Panc1 (cell line): ENCODE measurements around the gene PCED1B. TPM values are rescaled to one million over a fixed set of nuclear protein-coding genes. Genes with fewer than 3 reads are reported as not detected.

Experiments
- ATAC-seq: fragments of 200-7000 bp; cut with Tn5 transposase; 2 replicates; pipeline ENCODE4 v1.9.1; 2020; ENCODE audit warnings: mild to moderate bottlenecking, moderate library complexity
- BruUV-seq: library from RNA; stranded (reverse); fragments of 400-500 nt; replicated peaks from 2 replicates; lab custom pipeline; 2021; lab: Mats Ljungman, UMichigan
- CTCF ChIA-PET: fragments of 300-600 bp; sonication (Branson Sonifier 250); formaldehyde crosslinking; loops from one replicate; lab custom pipeline; 2022; ENCODE audit warnings: antibody characterized with exemption; lab: Charles Lee
- POLR2A ChIA-PET: fragments of 300-600 bp; sonication (Branson Sonifier 250); formaldehyde crosslinking; loops from one replicate; lab custom pipeline; 2022; ENCODE audit warnings: antibody characterized with exemption; lab: Charles Lee
- DNase-seq: peaks from one replicate; pipeline ENCODE4 v3.0.0-alpha.2; 2010; ENCODE audit warnings: low read depth, low spot score
- H3K27ac ChIP-seq: 2 replicates; pipeline ENCODE4 v1.5.1; 2011; ENCODE audit warnings: mild to moderate bottlenecking, low read length, inconsistent platforms
- H3K27me3 ChIP-seq: fragments of 200-500 bp; sonication (Bioruptor generic); 2 replicates; pipeline ENCODE4 v1.6.0; 2014; ENCODE audit warnings: low read length, inconsistent platforms; ENCODE audit not compliant: control insufficient read depth, insufficient read depth
- H3K36me3 ChIP-seq: fragments of 200-500 bp; sonication (Bioruptor generic); 2 replicates; pipeline ENCODE4 v1.5.1; 2014; ENCODE audit warnings: inconsistent platforms, mild to moderate bottlenecking, low read length, moderate library complexity; ENCODE audit not compliant: control insufficient read depth, insufficient read depth
- H3K4me1 ChIP-seq: 2 replicates; pipeline ENCODE4 v1.5.1; 2011; ENCODE audit warnings: inconsistent platforms, mild to moderate bottlenecking, low read length, moderate library complexity; ENCODE audit not compliant: control insufficient read depth, insufficient read depth
- H3K4me3 ChIP-seq, 2 experiments: 2 replicates each; pipeline ENCODE4 v1.5.1; 2011 to 2012; ENCODE audit warnings: low read depth in 2 of 2, low read length in 2 of 2, mild to moderate bottlenecking in 2 of 2, inconsistent platforms in 1 of 2, moderate library complexity in 1 of 2
- H3K9me3 ChIP-seq: fragments of 200-500 bp; sonication (Bioruptor generic); 2 replicates; pipeline ENCODE4 v1.5.1; 2014; ENCODE audit warnings: low read depth, mild to moderate bottlenecking, inconsistent platforms, low read length, moderate library complexity; ENCODE audit not compliant: control insufficient read depth, insufficient read depth
- CTCF ChIP-seq: fragments of 450-650 bp; IDR thresholded peaks from 2 replicates; pipeline ENCODE4 v1.5.1; 2017; ENCODE audit warnings: mild to moderate bottlenecking
- POLR2AphosphoS5 ChIP-seq: IDR thresholded peaks from 2 replicates; pipeline ENCODE4 v1.6.1; 2012; ENCODE audit warnings: mild to moderate bottlenecking, low read depth, low read length, moderate library complexity
- REST ChIP-seq, 2 experiments: IDR thresholded peaks; 2 replicates each; pipeline ENCODE4 v1.6.1; 2011 to 2012; ENCODE audit warnings: low read depth in 2 of 2, control low read depth in 1 of 2, low read length in 1 of 2, mild to moderate bottlenecking in 1 of 2, moderate library complexity in 1 of 2; ENCODE audit not compliant: insufficient read depth in 1 of 2
- SIN3A ChIP-seq: IDR thresholded peaks from 2 replicates; pipeline ENCODE4 v1.6.1; 2012; ENCODE audit warnings: low read depth, mild to moderate bottlenecking, low read length, moderate library complexity, borderline replicate concordance; ENCODE audit not compliant: insufficient read depth
- TCF7L2 ChIP-seq: IDR thresholded peaks from 2 replicates; pipeline ENCODE4 v1.6.1; 2011; ENCODE audit warnings: mild to moderate bottlenecking, low read depth, low read length, inconsistent platforms
- in situ Hi-C: cut with HindIII; loops from 2 replicates; pipeline ENCODE4 v1.10.0; 2016; ENCODE audit warnings: low sequenced_read_pairs, low pct_unique_long_range_greater_than_20kb
- intact Hi-C: fragments of 100-400 bp; cut with micrococcal nuclease; formaldehyde crosslinking; loops from one replicate; pipeline ENCODE4 v1.10.0; 2022; ENCODE audit not compliant: unreplicated experiment
- total RNA-seq: library from RNA; stranded (reverse); gene quantifications from one replicate; pipeline ENCODE4 v1.2.1, GENCODE V29; 2021; ENCODE audit not compliant: unreplicated experiment

The PCED1B gene
- total RNA-seq, 1 experiment from 2014 or later, result 0.82 TPM

GRCh38 chr12:47102406-47102805 lies 23.0 kb downstream of the PCED1B start:
- CTCF ChIA-PET, result no interaction called here
- POLR2A ChIA-PET, result no interaction called here
- intact Hi-C loops (no loop called here), in situ Hi-C loops (no loop called here)
- no peak for DNase-seq
- Histone ChIP-seq H3K4me1 (peaks cover 4% of the 10 kb centered on the region; the same call in 1 of the 2 replicates), H3K27me3 (no peaks in the 10 kb centered on the region), H3K9me3 (no peaks in the 10 kb centered on the region), H3K36me3 (no peaks in the 10 kb centered on the region), H3K4me3 (no peak overlapping the region), H3K27ac (no peak overlapping the region)
- ATAC-seq, result no peak
- TF ChIP-seq REST (IDR thresholded peaks at IDR 0.05; ENCODE audit: insufficient read depth in 1 of 2, low read depth in 2 of 2, low read length in 1 of 2) (no peak), POLR2AphosphoS5 (no peak), CTCF (no peak), TCF7L2 (no peak), SIN3A (no peak)
- no TSS peak for BruUV-seq

- ATAC-seq, result peak; percentile 71
- CTCF ChIA-PET, result interaction anchor here (0.7 kb wide), 1 partner anchor 31 kb away, joined by 3 read pairs; no protein-coding TSS in a partner anchor
- in situ Hi-C loops, result no loop called here
- DNase-seq, result no peak
- BruUV-seq, result no TSS peak
- Histone ChIP-seq H3K27me3 (no peaks in the 10 kb centered on the region), H3K9me3 (no peaks in the 10 kb centered on the region), H3K27ac (no peak overlapping the region), H3K36me3 (no peaks in the 10 kb centered on the region), H3K4me1 (no peaks in the 10 kb centered on the region; the same call in 1 of the 2 replicates), H3K4me3 (no peak overlapping the region)
- POLR2A ChIA-PET, result no interaction called here
- intact Hi-C loops, result no loop called here
- TF ChIP-seq SIN3A, result no peak
- TF ChIP-seq TCF7L2, result no peak
- TF ChIP-seq REST (IDR thresholded peaks at IDR 0.05; ENCODE audit: insufficient read depth in 1 of 2, low read depth in 2 of 2, low read length in 1 of 2), result no peak
- TF ChIP-seq POLR2AphosphoS5, result no peak
- no peak for TF ChIP-seq CTCF
These were observed 23.6 kb downstream of the PCED1B start for GRCh38 chr12:47102845-47103651.
